Gastrocnemius medialis (tissue), 4 donors: ENCODE measurements around the gene GOLPH3. TPM values are rescaled to one million over a fixed set of nuclear protein-coding genes. Genes with fewer than 3 reads are reported as not detected.

Source experiments
- ATAC-seq, 2 donors: fragments of 150-250 bp; one replicate each; pipeline ENCODE4 v1.9.1; 2016
- DNase-seq, 2 donors: peaks; one replicate each; pipeline ENCODE4 v3.0.0-alpha.2; 2019
- H3K27ac ChIP-seq, 4 donors: fragments of 200-600 bp; sonication (generic); 1 replicate in 1 of 4; 2 replicates in 3 of 4; pipeline ENCODE4 v1.5.1; 2016 to 2018; ENCODE audit warnings: mild to moderate bottlenecking in 2 of 4, moderate library complexity in 1 of 4
- H3K27me3 ChIP-seq, 3 donors: fragments of 200-600 bp; sonication (generic) in 2 of 3; 1 replicate in 1 of 3; 2 replicates in 2 of 3; pipeline versions ENCODE4 v1.5.1 to v1.6.0; 2016 to 2019; ENCODE audit warnings: mild to moderate bottlenecking in 1 of 3, moderate library complexity in 1 of 3
- H3K36me3 ChIP-seq, 2 donors: fragments of 200-600 bp; sonication (generic) in 1 of 2; one replicate each; pipeline ENCODE4 v1.5.1; 2017 to 2018
- H3K4me1 ChIP-seq, 2 donors: fragments of 200-600 bp; sonication (generic) in 1 of 2; one replicate each; pipeline ENCODE4 v1.5.1; 2016 to 2017; ENCODE audit warnings: mild to moderate bottlenecking in 2 of 2
- H3K4me3 ChIP-seq, 4 donors: fragments of 200-600 bp; sonication (generic) in 3 of 4; 1 replicate in 1 of 4; 2 replicates in 3 of 4; pipeline ENCODE4 v1.5.1; 2016 to 2019; ENCODE audit warnings: mild to moderate bottlenecking in 2 of 4
- H3K9me3 ChIP-seq, 3 donors: fragments of 200-600 bp; sonication (generic) in 2 of 3; 1 replicate in 1 of 3; 2 replicates in 2 of 3; pipeline ENCODE4 v1.5.1; 2016 to 2019
- CTCF ChIP-seq, 5 experiments: fragments of 450-650 bp in 3 of 5; fragments of 200-600 bp in 2 of 5; sonication (generic) in 2 of 5; IDR thresholded peaks in 4 of 5; conservative IDR thresholded peaks in 1 of 5; 1 replicate in 4 of 5; 2 replicates in 1 of 5; pipeline ENCODE4 v1.5.1; 2016 to 2019; ENCODE audit warnings: antibody characterized with exemption in 5 of 5, mild to moderate bottlenecking in 3 of 5, moderate library complexity in 3 of 5
- POLR2A ChIP-seq, 2 donors: fragments of 450-650 bp; IDR thresholded peaks; one replicate each; pipeline ENCODE4 v1.6.1; 2017; ENCODE audit warnings: antibody characterized with exemption in 2 of 2, mild to moderate bottlenecking in 2 of 2, moderate library complexity in 2 of 2
- in situ Hi-C, 4 donors: fragments of 200-750 bp; cut with MboI; loops; one replicate each; pipeline versions ENCODE4 v1.15.0 to v1.8.0; 2017; ENCODE audit warnings: low sequenced_read_pairs in 4 of 4
- intact Hi-C: fragments of 100-400 bp; cut with DNase I; formaldehyde crosslinking; loops from one replicate; pipeline ENCODE4 v1.15.1; 2023; ENCODE audit warnings: low total_unique reads
- total RNA-seq, 4 donors: library from RNA; depleted of rRNA; stranded (reverse); fragments of >200 nt; gene quantifications; one replicate each; pipeline versions ENCODE4 v1.1.0 to v1.2.3, GENCODE V29; 2016

The GOLPH3 gene
- total RNA-seq, 4 donors from 2014 or later: 34.9 to 77.8 (median 46.1) TPM

- Histone ChIP-seq H3K27me3 (no peaks in the 10 kb centered on the region), H3K9me3 (no peaks in the 10 kb centered on the region), H3K36me3 (no peaks in the 10 kb centered on the region), H3K27ac (no peak overlapping the region), H3K4me3 (no peak overlapping the region), H3K4me1 (peaks cover 11 to 13% of the 10 kb centered on the region in 2 donors)
- DNase-seq (no peak), ATAC-seq (no peak)
- intact Hi-C loops (loop anchor here (5.0 kb wide), 1 partner anchor 558 kb away; the partner anchor contains the start of genes C5orf22 and DROSHA), in situ Hi-C loops (loop anchor here (5.0 to 25.0 kb wide), 4 partner anchors 265 to 505 kb away; no protein-coding TSS in a partner anchor)
- no peak for TF ChIP-seq POLR2A (IDR thresholded peaks at IDR 0.05)
- no peak for TF ChIP-seq CTCF (IDR thresholded peaks at IDR 0.05 in 4 of 5, conservative IDR thresholded peaks at IDR 0.05 in 1 of 5)
Observed at GRCh38 chr5:32090026-32090754, 83.9 kb downstream of the GOLPH3 start.

GRCh38 chr5:32089146-32090000, 84.7 kb downstream of the GOLPH3 start:
- intact Hi-C loops: no loop called here
- Histone ChIP-seq H3K9me3 (no peaks in the 10 kb centered on the region), H3K36me3 (no peaks in the 10 kb centered on the region), H3K27ac (no peak overlapping the region), H3K27me3 (no peaks in the 10 kb centered on the region), H3K4me3 (no peak overlapping the region), H3K4me1 (peaks cover 10% of the 10 kb centered on the region in 2 donors)
- TF ChIP-seq POLR2A (IDR thresholded peaks at IDR 0.05) (no peak), CTCF (IDR thresholded peaks at IDR 0.05 in 4 of 5, conservative IDR thresholded peaks at IDR 0.05 in 1 of 5) (no peak)
- in situ Hi-C loops: loop anchor here in 1 of 4 donors (25.0 kb wide), 1 partner anchor 502 kb away; no protein-coding TSS in a partner anchor
- ATAC-seq: no peak
- no peak for DNase-seq

GRCh38 chr5:32088214-32088613, 85.9 kb downstream of the GOLPH3 start:
- Histone ChIP-seq H3K27ac (no peak overlapping the region), H3K36me3 (no peaks in the 10 kb centered on the region), H3K27me3 (no peaks in the 10 kb centered on the region), H3K4me3 (no peak overlapping the region), H3K4me1 (peaks cover 10% of the 10 kb centered on the region in 2 donors), H3K9me3 (no peaks in the 10 kb centered on the region)
- in situ Hi-C loops (loop anchor here in 1 of 4 donors (25.0 kb wide), 1 partner anchor 501 kb away; no protein-coding TSS in a partner anchor), intact Hi-C loops (no loop called here)
- TF ChIP-seq CTCF (IDR thresholded peaks at IDR 0.05 in 4 of 5, conservative IDR thresholded peaks at IDR 0.05 in 1 of 5): no peak
- no peak for TF ChIP-seq POLR2A (IDR thresholded peaks at IDR 0.05)
- no peak for DNase-seq
- ATAC-seq: no peak

DNA sequence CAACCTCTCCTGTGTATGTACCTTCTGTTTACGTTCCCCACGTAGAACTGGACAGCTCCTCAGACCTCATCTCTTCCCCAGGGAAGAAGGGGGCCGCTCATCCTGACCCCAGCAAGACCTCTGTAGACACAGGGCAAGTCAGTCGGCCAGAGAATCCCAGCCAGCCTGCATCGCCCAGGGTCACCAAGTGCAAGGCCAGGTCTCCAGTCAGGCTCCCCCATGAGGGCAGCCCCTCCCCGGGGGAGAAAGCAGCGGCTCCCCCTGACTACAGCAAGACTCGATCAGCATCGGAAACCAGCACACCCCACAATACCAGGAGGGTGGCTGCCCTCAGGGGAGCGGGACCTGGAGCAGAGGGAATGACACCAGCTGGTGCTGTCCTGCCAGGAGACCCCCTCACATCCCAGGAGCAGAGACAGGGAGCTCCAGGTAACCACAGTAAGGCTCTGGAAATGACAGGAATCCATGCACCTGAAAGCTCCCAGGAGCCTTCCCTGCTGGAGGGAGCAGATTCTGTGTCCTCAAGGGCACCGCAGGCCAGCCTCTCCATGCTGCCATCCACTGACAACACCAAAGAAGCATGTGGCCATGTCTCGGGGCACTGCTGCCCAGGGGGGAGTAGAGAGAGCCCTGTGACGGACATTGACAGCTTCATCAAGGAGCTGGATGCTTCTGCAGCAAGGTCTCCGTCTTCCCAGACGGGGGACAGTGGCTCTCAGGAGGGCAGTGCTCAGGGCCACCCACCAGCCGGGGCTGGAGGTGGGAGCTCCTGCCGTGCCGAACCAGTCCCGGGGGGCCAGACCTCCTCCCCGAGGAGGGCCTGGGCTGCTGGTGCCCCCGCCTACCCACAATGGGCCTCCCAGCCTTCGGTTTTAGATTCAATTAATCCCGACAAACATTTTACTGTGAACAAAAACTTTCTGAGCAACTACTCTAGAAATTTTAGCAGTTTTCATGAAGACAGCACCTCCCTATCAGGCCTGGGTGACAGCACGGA, 86.7 kb downstream of the GOLPH3 start:
- no peak overlapping the region for H3K4me3 ChIP-seq
- H3K27me3 ChIP-seq: no peaks in the 10 kb centered on the region
- in situ Hi-C loops: loop anchor here in 1 of 4 donors (25.0 kb wide), 1 partner anchor 500 kb away; no protein-coding TSS in a partner anchor
- TF ChIP-seq POLR2A (IDR thresholded peaks at IDR 0.05): no peak
- no peak for TF ChIP-seq CTCF (IDR thresholded peaks at IDR 0.05 in 4 of 5, conservative IDR thresholded peaks at IDR 0.05 in 1 of 5)
- intact Hi-C loops: no loop called here
- no peaks in the 10 kb centered on the region for H3K9me3 ChIP-seq
- no peak for ATAC-seq
- H3K36me3 ChIP-seq: no peaks in the 10 kb centered on the region
- DNase-seq: no peak
- H3K4me1 ChIP-seq: peaks cover 2 to 3% of the 10 kb centered on the region in 2 donors
- no peak overlapping the region for H3K27ac ChIP-seq
